Activated T-cell treated with anti-CD3 and anti-CD28 coated beads, Interleukin-2, amount 50 U/mL, for 72 hours (primary cell): ENCODE measurements around the gene MPC1. TPM values are rescaled to one million over a fixed set of nuclear protein-coding genes. Genes with fewer than 3 reads are reported as not detected.
"Not testable (repeated sequence)": the region's sequence is repeated elsewhere in the genome, so short reads cannot be mapped to it uniquely, and the experiment has no call there.

Experiments
- ATAC-seq, 2 donors: fragments of 150-1000 bp; cut with Tn5 transposase; replicated peaks in 1 of 2; 2 replicates each; pipeline ENCODE4 v1.10.0; 2021; ENCODE audit warnings: moderate library complexity in 2 of 2, mild to moderate bottlenecking in 1 of 2
- DNase-seq, 2 donors: peaks; one replicate each; pipeline ENCODE4 v3.0.0; 2021 to 2022; ENCODE audit warnings: mixed read lengths in 1 of 2
- H3K27ac Mint-ChIP-seq: one replicate; pipeline ENCODE4 v1.8.0; 2022; ENCODE audit warnings: mild to moderate bottlenecking, moderate library complexity, mixed read lengths
- H3K27me3 Mint-ChIP-seq: one replicate; pipeline ENCODE4 v1.8.0; 2022; ENCODE audit warnings: low read depth, mixed read lengths
- H3K36me3 Mint-ChIP-seq, 2 donors: one replicate each; pipeline ENCODE4 v1.8.0; 2022; ENCODE audit warnings: mixed read lengths in 2 of 2, mild to moderate bottlenecking in 1 of 2; ENCODE audit not compliant: insufficient read depth in 2 of 2
- H3K4me1 Mint-ChIP-seq: one replicate; pipeline ENCODE4 v1.8.0; 2022; ENCODE audit warnings: low read depth, mixed read lengths
- H3K4me3 Mint-ChIP-seq, 2 donors: one replicate each; pipeline ENCODE4 v1.8.0; 2022; ENCODE audit warnings: mild to moderate bottlenecking in 2 of 2, mixed read lengths in 2 of 2, moderate library complexity in 2 of 2
- H3K9me3 Mint-ChIP-seq, 2 donors: one replicate each; pipeline ENCODE4 v1.8.0; 2022; ENCODE audit warnings: mixed read lengths in 2 of 2
- total RNA-seq, 2 donors: library from RNA; stranded (reverse); gene quantifications; one replicate each; pipeline ENCODE4 v1.2.3, GENCODE V29; 2022

The MPC1 gene
- total RNA-seq, 2 donors from 2014 or later: 23.6 to 26.8 TPM

DNA sequence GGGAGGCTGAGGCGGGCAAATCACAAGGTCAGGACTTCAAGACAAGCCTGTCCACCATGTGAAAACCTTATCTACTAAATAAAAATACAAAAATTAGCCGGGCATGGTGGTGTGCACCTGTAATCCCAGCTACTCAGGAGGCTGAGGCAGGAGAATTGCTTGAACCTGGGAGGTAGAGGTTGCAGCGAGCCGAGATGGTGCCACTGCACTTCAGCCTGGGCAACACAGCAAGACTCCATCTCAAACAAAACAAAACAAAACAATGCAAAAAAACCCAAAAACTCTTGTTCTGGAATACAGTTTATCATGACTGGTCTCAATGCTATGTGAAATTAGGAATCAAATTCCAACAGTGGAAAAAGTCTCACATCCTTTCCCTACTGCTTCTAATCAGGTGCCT lies 20.3 kb downstream of the MPC1 start:
- not testable (repeated sequence) for H3K4me1 Mint-ChIP-seq, DNase-seq, H3K36me3 Mint-ChIP-seq, H3K27ac Mint-ChIP-seq, H3K9me3 Mint-ChIP-seq, ATAC-seq, H3K4me3 Mint-ChIP-seq
- peaks cover 29% of the 10 kb centered on the region for H3K27me3 Mint-ChIP-seq

DNA sequence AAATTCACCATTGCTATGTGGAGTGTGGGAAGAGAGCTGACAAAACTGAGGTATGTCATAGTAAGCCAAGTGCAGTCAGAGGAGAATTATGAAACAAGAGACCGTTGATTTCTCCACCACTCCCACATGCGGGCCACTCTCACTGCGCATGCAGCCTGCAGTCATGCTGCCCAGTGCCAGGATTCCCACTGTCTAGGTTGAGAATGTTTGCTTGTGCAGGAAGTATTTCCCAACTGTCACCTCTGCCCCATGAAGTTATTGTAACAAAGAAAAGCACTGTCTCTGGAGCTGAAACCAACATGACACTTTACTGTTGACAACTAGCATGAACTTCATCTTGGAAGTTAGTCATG lies 21.7 kb downstream of the MPC1 start:
- no peak for ATAC-seq
- Mint-ChIP-seq H3K27ac (no peak overlapping the region), H3K4me3 (no peak overlapping the region), H3K27me3 (peaks cover 34% of the 10 kb centered on the region), H3K4me1 (no peaks in the 10 kb centered on the region), H3K36me3 (no peaks in the 10 kb centered on the region), H3K9me3 (peaks cover 0 to 3% of the 10 kb centered on the region in 2 donors)
- DNase-seq: no peak

DNA sequence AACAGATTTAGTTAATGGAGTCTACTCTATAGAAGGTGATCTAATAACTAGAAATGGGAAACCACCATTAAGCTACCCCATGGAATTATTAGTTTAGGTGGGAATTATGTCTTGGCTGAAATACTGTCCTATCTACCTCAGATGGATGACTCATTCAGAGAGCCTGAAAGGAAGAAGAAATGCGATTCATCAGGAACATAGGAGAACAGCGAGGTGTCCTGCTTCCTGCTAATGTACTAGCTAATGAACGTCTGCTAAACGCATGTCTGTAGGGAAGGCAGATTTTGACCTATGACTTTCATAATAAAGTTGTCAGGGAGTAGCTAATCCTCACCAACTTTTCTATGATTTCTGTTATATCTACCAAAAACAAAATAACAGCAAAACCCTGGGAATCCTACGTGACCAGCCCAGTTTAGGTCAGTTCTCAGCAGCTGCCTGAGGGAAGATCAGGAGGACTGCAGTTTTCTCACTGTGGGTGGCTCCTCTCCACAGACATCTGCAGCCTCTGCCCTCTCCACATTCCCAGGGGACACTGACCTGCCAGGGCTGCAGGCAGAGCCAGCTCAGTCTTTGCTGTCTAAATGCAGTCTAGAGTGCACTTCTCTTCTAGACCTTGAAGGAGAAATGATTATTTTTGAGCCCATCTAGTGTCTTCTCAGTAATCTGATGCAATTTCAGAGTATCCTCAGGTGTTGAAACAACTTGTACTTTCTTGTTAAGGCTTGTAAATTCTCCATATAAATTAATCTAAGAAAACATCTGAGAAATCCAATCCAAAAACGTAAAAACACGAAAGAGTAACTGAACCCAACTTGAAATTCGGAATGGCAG lies 22.3 kb downstream of the MPC1 start:
- no peak for ATAC-seq
- DNase-seq: no peak
- Mint-ChIP-seq H3K9me3 (peaks cover 0 to 3% of the 10 kb centered on the region in 2 donors), H3K36me3 (no peaks in the 10 kb centered on the region), H3K27me3 (peaks cover 40% of the 10 kb centered on the region), H3K27ac (no peak overlapping the region), H3K4me3 (no peak overlapping the region), H3K4me1 (no peaks in the 10 kb centered on the region)

DNA sequence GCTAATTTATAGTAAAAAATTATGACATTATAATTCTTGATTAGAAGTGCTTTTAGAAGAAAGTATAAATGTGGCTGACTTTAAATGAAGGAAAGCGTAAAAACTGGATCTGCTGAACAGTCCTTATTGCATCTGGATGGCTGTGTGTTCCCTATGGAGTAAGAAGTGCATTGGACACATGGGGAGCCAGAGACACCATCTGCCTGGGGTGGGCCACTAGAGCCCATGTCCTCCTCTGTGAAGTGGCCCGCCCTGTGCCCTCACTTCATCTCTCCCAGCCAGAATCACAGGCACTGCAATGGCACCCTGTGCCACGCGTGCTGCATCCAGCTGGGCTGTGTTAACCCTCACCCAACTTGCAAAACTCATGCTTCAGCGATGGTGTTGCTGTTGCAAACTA lies 27.2 kb downstream of the MPC1 start:
- no peak overlapping the region for H3K27ac Mint-ChIP-seq
- no peak for ATAC-seq
- H3K9me3 Mint-ChIP-seq: peaks cover 0 to 6% of the 10 kb centered on the region in 2 donors
- H3K4me1 Mint-ChIP-seq: no peaks in the 10 kb centered on the region
- no peak overlapping the region for H3K4me3 Mint-ChIP-seq
- no peak for DNase-seq
- H3K27me3 Mint-ChIP-seq: peaks cover 62% of the 10 kb centered on the region
- H3K36me3 Mint-ChIP-seq: peaks cover 0 to 2% of the 10 kb centered on the region in 2 donors

DNA sequence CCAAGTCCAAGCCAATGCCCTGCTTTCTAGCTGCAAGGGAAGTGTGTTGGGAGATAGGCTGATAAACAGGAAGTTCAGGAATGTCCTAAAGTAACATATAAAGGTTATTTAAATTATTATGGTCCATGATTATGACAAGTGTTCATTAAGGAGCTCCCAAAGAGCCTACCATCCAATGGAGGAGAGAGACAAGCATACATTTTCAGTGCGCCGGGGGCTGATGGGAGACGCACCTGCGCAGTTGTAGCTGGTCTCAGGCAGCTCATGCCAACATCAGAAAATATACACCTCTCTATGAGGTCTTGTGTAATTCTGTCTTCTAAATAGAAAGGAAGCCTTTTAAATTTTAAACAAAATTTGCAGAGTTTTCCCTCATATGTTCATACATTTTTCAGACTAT lies 27.8 kb downstream of the MPC1 start:
- ATAC-seq (no peak), DNase-seq (no peak)
- Mint-ChIP-seq H3K9me3 (peaks cover 2 to 6% of the 10 kb centered on the region in 2 donors), H3K4me1 (no peaks in the 10 kb centered on the region), H3K36me3 (peaks cover 0 to 2% of the 10 kb centered on the region in 2 donors), H3K27me3 (peaks cover 57% of the 10 kb centered on the region), H3K4me3 (no peak overlapping the region), H3K27ac (no peak overlapping the region)

DNA sequence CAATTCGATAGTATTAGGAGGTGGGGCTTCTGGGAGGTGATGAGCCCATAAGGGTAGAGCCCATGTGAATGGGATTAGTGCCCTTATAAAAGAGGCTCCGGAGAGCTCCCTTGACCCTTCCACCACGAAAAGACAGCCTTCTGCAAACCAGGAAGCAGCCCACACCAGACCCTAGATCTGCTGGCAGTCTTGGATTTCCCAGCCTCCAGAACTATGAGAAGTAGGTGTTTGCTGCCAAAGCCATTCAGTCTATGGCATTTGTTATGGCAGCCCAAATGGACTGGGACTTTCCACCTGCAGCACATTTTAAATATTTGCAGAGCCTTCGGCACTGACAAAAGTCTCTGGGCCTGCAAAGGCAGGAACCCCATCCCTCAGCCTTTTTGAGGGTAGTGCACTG lies 28.6 kb downstream of the MPC1 start:
- Mint-ChIP-seq H3K27ac (no peak overlapping the region), H3K4me3 (no peak overlapping the region), H3K4me1 (no peaks in the 10 kb centered on the region), H3K27me3 (peaks cover 55% of the 10 kb centered on the region), H3K9me3 (peaks cover 4 to 10% of the 10 kb centered on the region in 2 donors), H3K36me3 (peaks cover 3 to 4% of the 10 kb centered on the region in 2 donors)
- DNase-seq (no peak), ATAC-seq (no peak)

DNA sequence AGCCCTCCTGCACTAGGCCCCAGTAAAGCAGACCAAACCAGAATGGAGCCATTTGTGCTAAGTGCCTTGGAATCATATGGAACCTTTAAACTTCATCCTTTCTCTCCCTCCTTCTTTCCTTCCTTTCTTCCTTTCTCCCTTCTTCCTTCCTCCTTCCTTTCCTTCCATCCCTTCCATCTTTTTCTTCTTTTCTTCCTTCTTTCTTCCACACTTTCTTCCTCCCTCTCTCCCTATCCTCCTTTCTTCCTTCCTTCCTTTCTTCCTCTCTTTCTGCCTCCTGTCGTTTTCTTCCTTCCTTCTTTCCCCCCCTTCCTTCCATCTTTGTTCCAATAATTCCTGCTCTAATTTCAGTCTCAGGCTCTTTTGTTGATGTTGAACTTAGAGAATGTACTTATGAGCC lies 29.2 kb downstream of the MPC1 start:
- no peak overlapping the region for H3K4me3 Mint-ChIP-seq
- peaks cover 49% of the 10 kb centered on the region for H3K27me3 Mint-ChIP-seq
- peaks cover 4 to 9% of the 10 kb centered on the region in 2 donors for H3K9me3 Mint-ChIP-seq
- peaks cover 1% of the 10 kb centered on the region for H3K4me1 Mint-ChIP-seq
- H3K27ac Mint-ChIP-seq: peak overlapping the region; percentile 19
- ATAC-seq (no peak), DNase-seq (no peak)
- H3K36me3 Mint-ChIP-seq: peaks cover 3 to 4% of the 10 kb centered on the region in 2 donors

DNA sequence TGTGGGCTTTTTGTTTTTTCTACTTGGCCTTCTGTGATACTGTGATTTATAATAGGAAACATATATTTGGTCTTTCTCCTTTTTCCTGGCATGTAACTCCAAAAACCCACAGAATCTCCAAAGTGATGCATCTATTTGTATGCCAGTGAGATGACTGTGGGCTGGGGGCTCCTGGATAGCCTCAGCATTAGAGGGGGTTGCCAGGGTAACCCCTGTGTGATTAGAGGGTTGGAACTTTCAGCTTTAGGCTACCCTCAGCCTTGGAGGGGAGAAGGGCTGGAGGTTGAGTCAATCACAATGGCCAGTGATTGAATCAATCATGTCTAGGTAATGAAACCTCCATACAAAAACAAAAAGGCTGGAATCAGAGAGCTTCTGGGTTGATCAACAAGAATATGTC lies 29.8 kb downstream of the MPC1 start:
- no peak for DNase-seq

DNA sequence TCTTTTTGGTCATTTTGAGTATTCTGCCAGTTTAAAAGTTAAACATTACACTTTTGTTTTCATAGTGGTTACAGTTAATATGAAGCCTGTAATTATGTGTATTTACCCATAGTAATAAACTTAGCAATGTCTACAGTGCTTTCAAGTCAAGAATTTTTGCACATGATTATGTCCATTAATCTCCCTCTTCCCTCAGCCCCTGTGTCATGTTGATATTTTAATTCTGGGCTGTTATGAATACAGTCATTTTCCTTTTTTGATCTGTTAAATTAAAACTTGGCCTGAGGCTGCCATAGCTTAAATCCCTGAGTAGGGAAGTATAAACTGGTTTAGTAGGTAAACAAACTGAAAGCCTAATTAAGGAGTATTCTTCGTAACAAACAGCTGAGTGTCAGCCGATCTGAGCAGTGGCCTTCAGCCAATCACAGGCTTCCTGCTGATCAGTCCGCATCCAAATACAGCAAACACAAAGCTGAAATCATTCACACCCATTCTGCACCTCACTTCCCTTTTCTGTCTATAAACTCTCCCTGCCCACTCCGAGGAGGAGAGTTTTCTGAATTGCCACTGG lies 30.9 kb downstream of the MPC1 start:
- ATAC-seq: no peak
- Mint-ChIP-seq H3K4me3 (no peak overlapping the region), H3K9me3 (peaks cover 6 to 8% of the 10 kb centered on the region in 2 donors), H3K4me1 (peaks cover 18% of the 10 kb centered on the region), H3K36me3 (peaks cover 3 to 6% of the 10 kb centered on the region in 2 donors), H3K27ac (no peak overlapping the region), H3K27me3 (peaks cover 41% of the 10 kb centered on the region)
- DNase-seq: no peak

More for the DNA sequence above, 29.8 kb downstream of the MPC1 start:
- Mint-ChIP-seq H3K27ac (no peak overlapping the region), H3K27me3 (peaks cover 43% of the 10 kb centered on the region), H3K36me3 (peaks cover 3 to 6% of the 10 kb centered on the region in 2 donors), H3K4me1 (peaks cover 7% of the 10 kb centered on the region), H3K4me3 (no peak overlapping the region), H3K9me3 (peaks cover 6 to 8% of the 10 kb centered on the region in 2 donors)
- ATAC-seq: no peak

- Mint-ChIP-seq H3K36me3 (peaks cover 3 to 6% of the 10 kb centered on the region in 2 donors), H3K9me3 (peaks cover 6 to 8% of the 10 kb centered on the region in 2 donors), H3K4me3 (no peak overlapping the region), H3K27me3 (peaks cover 33% of the 10 kb centered on the region), H3K4me1 (peaks cover 23% of the 10 kb centered on the region), H3K27ac (no peak overlapping the region)
- ATAC-seq (peak; percentile 72 to 75), DNase-seq (no peak)
Measured at GRCh38 chr6:166348305-166348949, 34.3 kb downstream of the MPC1 start.

GRCh38 chr6:166346965-166347364 lies 35.8 kb downstream of the MPC1 start:
- Mint-ChIP-seq H3K4me3 (no peak overlapping the region), H3K4me1 (peaks cover 23% of the 10 kb centered on the region), H3K36me3 (peaks cover 3 to 6% of the 10 kb centered on the region in 2 donors), H3K27ac (no peak overlapping the region), H3K9me3 (peaks cover 6 to 8% of the 10 kb centered on the region in 2 donors), H3K27me3 (peaks cover 25% of the 10 kb centered on the region)
- DNase-seq (no peak), ATAC-seq (no peak)

- H3K4me1 Mint-ChIP-seq: peaks cover 23% of the 10 kb centered on the region
- H3K27ac Mint-ChIP-seq: no peak overlapping the region
- H3K36me3 Mint-ChIP-seq: peaks cover 6 to 7% of the 10 kb centered on the region in 2 donors
- ATAC-seq (no peak), DNase-seq (no peak)
- H3K27me3 Mint-ChIP-seq: peaks cover 20% of the 10 kb centered on the region
- peaks cover 6% of the 10 kb centered on the region in 2 donors for H3K9me3 Mint-ChIP-seq
- H3K4me3 Mint-ChIP-seq: no peak overlapping the region
Measured at GRCh38 chr6:166346449-166346848, 36.3 kb downstream of the MPC1 start.

GRCh38 chr6:166345672-166346071 lies 37.1 kb downstream of the MPC1 start:
- Mint-ChIP-seq H3K4me1 (peaks cover 23% of the 10 kb centered on the region), H3K27me3 (peaks cover 19% of the 10 kb centered on the region)
- not testable (repeated sequence) for H3K36me3 Mint-ChIP-seq, ATAC-seq, DNase-seq, H3K9me3 Mint-ChIP-seq, H3K27ac Mint-ChIP-seq, H3K4me3 Mint-ChIP-seq
